Loucy (cell line): ENCODE results near the gene SMDT1.
A peak's percentile ranks its signal among the peaks of the same experiment; 100 is the strongest.
"Not testable (repeated sequence)": the region's sequence is repeated elsewhere in the genome, so short reads cannot be mapped to it uniquely, and the experiment has no call there.

Source experiments
- H2AFZ ChIP-seq: fragments of 200-600 bp; sonication (generic); 2 replicates; pipeline ENCODE4 v1.6.0; 2016; ENCODE audit warnings: antibody characterized with exemption, mild to moderate bottlenecking, low read length, moderate library complexity
- H3F3A ChIP-seq: fragments of 200-600 bp; 2 replicates; pipeline ENCODE4 v1.6.0; 2016; ENCODE audit warnings: antibody characterized with exemption, low read depth, mild to moderate bottlenecking
- H3K27me3 ChIP-seq: fragments of 200-600 bp; sonication (generic); 2 replicates; pipeline ENCODE4 v1.6.1; 2014; ENCODE audit warnings: low read length, mild to moderate bottlenecking; ENCODE audit not compliant: insufficient read depth, poor library complexity, severe bottlenecking
- H3K36me3 ChIP-seq: fragments of 200-600 bp; sonication (generic); 2 replicates; pipeline ENCODE4 v1.6.1; 2016; ENCODE audit warnings: low read length; ENCODE audit not compliant: insufficient read depth
- H3K4me1 ChIP-seq: fragments of 200-600 bp; sonication (generic); 2 replicates; pipeline ENCODE4 v1.5.1; 2014; ENCODE audit warnings: low read length, mild to moderate bottlenecking; ENCODE audit not compliant: insufficient read depth, poor library complexity, severe bottlenecking
- H3K4me2 ChIP-seq: fragments of 200-600 bp; sonication (generic); 2 replicates; pipeline ENCODE4 v1.6.0; 2014; ENCODE audit warnings: antibody characterized with exemption, low read length, low read depth, mild to moderate bottlenecking; ENCODE audit not compliant: poor library complexity, severe bottlenecking
- H3K4me3 ChIP-seq: fragments of 200-600 bp; sonication (generic); 2 replicates; pipeline ENCODE4 v1.5.1; 2014; ENCODE audit warnings: low read length, mild to moderate bottlenecking, mixed read lengths; ENCODE audit not compliant: poor library complexity, severe bottlenecking
- H3K79me2 ChIP-seq: fragments of 200-600 bp; sonication (generic); 2 replicates; pipeline ENCODE4 v1.6.1; 2014; ENCODE audit warnings: low read length; ENCODE audit not compliant: insufficient read depth
- H3K9ac ChIP-seq: fragments of 200-600 bp; sonication (generic); 2 replicates; pipeline ENCODE4 v1.6.0; 2014; ENCODE audit warnings: mild to moderate bottlenecking, low read depth, low read length, moderate library complexity; ENCODE audit not compliant: poor library complexity, severe bottlenecking
- H3K9me2 ChIP-seq: fragments of 200-600 bp; sonication (generic); replicated peaks from 2 replicates; pipeline ENCODE4 v1.6.1; 2016; ENCODE audit warnings: low read depth, low read length, mixed read lengths
- H3K9me3 ChIP-seq: fragments of 200-600 bp; sonication (generic); 2 replicates; pipeline ENCODE4 v1.6.1; 2014; ENCODE audit warnings: mild to moderate bottlenecking, antibody characterized with exemption, low read length, low read depth; ENCODE audit not compliant: insufficient read depth
- H4K20me1 ChIP-seq: fragments of 200-600 bp; sonication (generic); 2 replicates; pipeline ENCODE4 v1.6.0; 2014; ENCODE audit warnings: antibody characterized with exemption, low read length, mild to moderate bottlenecking; ENCODE audit not compliant: insufficient read depth, poor library complexity, severe bottlenecking
- EZH2phosphoT487 ChIP-seq: fragments of 200-600 bp; IDR thresholded peaks from 2 replicates; pipeline ENCODE4 v1.6.1; 2018; ENCODE audit warnings: antibody characterized with exemption, mild to moderate bottlenecking, moderate library complexity, borderline replicate concordance
- TF ChIP-seq, protein P1 (sequence below): fragments of 200-600 bp; sonication (generic); conservative IDR thresholded peaks from 2 replicates; pipeline ENCODE4 v1.5.1; 2014; ENCODE audit warnings: mild to moderate bottlenecking, antibody characterized with exemption, low read length

The SMDT1 gene

DNA sequence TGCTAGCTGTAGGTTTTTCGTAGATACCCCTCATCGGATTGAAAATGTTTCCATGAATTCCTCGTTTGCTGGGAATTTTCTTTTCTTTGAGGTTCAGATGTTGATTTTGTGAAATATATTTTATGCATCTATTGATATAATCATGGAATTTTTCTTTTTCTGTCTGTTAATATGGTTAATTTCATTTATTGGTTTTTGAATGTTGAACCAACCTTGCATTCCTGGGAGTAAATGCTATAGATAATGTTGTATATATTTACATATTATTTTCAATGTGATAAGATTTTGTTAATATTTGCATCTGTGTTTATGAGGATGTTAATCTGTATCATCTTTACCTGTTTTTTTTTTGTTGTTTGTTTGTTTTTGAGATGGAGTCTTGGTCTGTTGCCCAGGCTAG lies 21.7 kb downstream of the SMDT1 start:
- no peak overlapping the region for H2AFZ ChIP-seq
- H3K9me2 ChIP-seq: no peaks in the 10 kb centered on the region
- no peaks in the 10 kb centered on the region for H3K36me3 ChIP-seq
- no peaks in the 10 kb centered on the region for H3K79me2 ChIP-seq
- H3F3A ChIP-seq: no peaks in the 10 kb centered on the region
- no peak overlapping the region for H3K4me2 ChIP-seq
- no peak overlapping the region for H3K4me3 ChIP-seq
- no peak for TF ChIP-seq EZH2phosphoT487
- H3K9ac ChIP-seq: no peak overlapping the region
- H3K9me3 ChIP-seq: peaks cover 9% of the 10 kb centered on the region; the same call in 1 of the 2 replicates
- H3K27me3 ChIP-seq: no peaks in the 10 kb centered on the region
- no peaks in the 10 kb centered on the region for H4K20me1 ChIP-seq
- H3K4me1 ChIP-seq: no peaks in the 10 kb centered on the region

DNA sequence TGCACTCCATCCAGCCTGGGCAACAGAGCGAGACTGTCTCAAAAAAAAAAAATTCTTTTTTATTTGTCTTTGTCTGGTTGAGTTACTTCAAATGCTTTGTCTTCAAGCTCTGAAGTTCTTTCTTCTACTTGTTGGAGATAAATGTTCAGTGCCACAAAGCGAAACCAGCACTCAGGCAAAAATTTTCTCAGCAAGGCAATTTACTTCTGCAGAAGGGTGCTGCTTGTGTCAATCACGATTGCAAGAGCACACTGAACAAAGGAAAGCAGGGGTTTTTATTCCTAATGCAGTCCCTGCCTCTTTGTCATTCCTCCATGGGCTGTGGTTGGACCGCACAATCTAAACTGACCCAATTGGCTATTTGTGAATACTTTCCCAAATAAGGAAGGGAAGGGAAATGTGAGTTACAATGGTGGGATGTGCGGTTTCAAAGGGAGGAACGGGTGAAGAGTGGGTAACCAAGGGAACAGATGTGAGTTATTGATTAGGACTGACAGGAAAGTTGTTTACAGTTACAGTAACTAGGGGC lies 24.9 kb downstream of the SMDT1 start:
- H4K20me1 ChIP-seq, H3K4me1 ChIP-seq, H3F3A ChIP-seq, H3K4me2 ChIP-seq, H3K9me2 ChIP-seq, H3K4me3 ChIP-seq, H3K36me3 ChIP-seq, H3K79me2 ChIP-seq, H3K27me3 ChIP-seq, H3K9me3 ChIP-seq, H3K9ac ChIP-seq, H2AFZ ChIP-seq: not testable (repeated sequence)

DNA sequence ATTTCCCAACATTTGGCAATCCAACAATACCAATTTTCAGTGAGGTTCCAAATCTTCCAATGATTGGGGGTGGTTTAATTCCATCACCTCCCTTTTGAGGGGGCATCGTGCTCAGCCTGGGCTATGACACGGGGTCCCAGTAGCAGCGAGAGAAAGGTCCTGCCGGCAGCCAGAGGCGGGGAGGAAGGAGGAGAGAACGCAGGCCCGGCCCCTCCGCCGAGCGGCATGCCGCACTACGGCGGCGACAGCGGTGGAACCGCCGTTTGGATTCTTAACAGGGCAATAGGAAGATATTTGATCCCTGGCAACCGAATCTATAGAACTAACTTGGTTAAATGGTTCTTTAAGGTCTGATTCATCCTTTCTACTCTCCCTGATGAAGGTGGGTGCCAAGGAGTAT lies 29.3 kb downstream of the SMDT1 start:
- Histone ChIP-seq H3K9me2 (no peaks in the 10 kb centered on the region), H3K9ac (no peak overlapping the region), H3K4me3 (no peak overlapping the region), H2AFZ (no peak overlapping the region), H4K20me1 (no peaks in the 10 kb centered on the region), H3F3A (no peaks in the 10 kb centered on the region), H3K79me2 (no peaks in the 10 kb centered on the region), H3K27me3 (no peaks in the 10 kb centered on the region), H3K4me2 (no peak overlapping the region), H3K4me1 (no peaks in the 10 kb centered on the region), H3K36me3 (no peaks in the 10 kb centered on the region), H3K9me3 (peaks cover 1% of the 10 kb centered on the region; the same call in 1 of the 2 replicates)
- TF ChIP-seq, protein P1, sequence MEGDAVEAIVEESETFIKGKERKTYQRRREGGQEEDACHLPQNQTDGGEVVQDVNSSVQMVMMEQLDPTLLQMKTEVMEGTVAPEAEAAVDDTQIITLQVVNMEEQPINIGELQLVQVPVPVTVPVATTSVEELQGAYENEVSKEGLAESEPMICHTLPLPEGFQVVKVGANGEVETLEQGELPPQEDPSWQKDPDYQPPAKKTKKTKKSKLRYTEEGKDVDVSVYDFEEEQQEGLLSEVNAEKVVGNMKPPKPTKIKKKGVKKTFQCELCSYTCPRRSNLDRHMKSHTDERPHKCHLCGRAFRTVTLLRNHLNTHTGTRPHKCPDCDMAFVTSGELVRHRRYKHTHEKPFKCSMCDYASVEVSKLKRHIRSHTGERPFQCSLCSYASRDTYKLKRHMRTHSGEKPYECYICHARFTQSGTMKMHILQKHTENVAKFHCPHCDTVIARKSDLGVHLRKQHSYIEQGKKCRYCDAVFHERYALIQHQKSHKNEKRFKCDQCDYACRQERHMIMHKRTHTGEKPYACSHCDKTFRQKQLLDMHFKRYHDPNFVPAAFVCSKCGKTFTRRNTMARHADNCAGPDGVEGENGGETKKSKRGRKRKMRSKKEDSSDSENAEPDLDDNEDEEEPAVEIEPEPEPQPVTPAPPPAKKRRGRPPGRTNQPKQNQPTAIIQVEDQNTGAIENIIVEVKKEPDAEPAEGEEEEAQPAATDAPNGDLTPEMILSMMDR: no peak
- TF ChIP-seq EZH2phosphoT487: no peak

DNA sequence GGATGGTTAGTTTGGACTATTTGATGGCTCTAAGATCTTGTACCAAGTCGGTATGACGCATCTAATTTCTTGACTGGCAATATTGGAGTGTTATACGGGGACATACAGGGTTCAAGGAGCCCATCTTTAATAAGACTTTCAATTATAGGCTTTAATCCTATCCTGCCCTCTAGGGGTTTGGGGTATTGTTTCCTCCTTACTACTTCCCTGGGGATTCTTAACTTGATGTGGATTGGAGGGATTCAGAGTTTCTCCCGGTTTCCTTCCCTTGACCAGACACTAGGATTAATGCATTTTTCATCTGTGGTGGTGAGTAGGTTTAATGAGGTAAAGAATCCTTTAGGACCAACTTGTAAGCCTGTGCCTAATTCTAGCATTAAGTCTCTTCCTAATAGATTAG lies 32.3 kb downstream of the SMDT1 start:
- Histone ChIP-seq H3K9me3 (peaks cover 6% of the 10 kb centered on the region; the same call in 1 of the 2 replicates), H3K9ac (no peak overlapping the region), H3K4me2 (no peak overlapping the region), H3K27me3 (no peaks in the 10 kb centered on the region), H3K9me2 (no peaks in the 10 kb centered on the region), H3F3A (no peaks in the 10 kb centered on the region), H3K36me3 (no peaks in the 10 kb centered on the region), H2AFZ (no peak overlapping the region), H3K79me2 (no peaks in the 10 kb centered on the region), H3K4me3 (no peak overlapping the region), H3K4me1 (no peaks in the 10 kb centered on the region), H4K20me1 (no peaks in the 10 kb centered on the region)
- TF ChIP-seq, protein P1: 0 out of 2 replicates have a peak, but pooled peaks have one; percentile 13
- no peak for TF ChIP-seq EZH2phosphoT487
